DOHH2 (cell line): Measurements from ENCODE around the gene PMPCA.

ENCODE experiments used
- CTCF ChIP-seq: fragments of 200-600 bp; sonication (generic); IDR thresholded peaks from one replicate; pipeline ENCODE4 v1.5.1; 2014; ENCODE audit warnings: antibody characterized with exemption, mild to moderate bottlenecking, low read depth, low read length; ENCODE audit not compliant: poor library complexity, severe bottlenecking
- EZH2phosphoT487 ChIP-seq: fragments of 200-600 bp; sonication (generic); IDR thresholded peaks from 2 replicates; pipeline ENCODE4 v1.6.1; 2017; ENCODE audit warnings: borderline replicate concordance, mild to moderate bottlenecking, antibody characterized with exemption, low read length, moderate library complexity, mixed read lengths

GRCh38 chr9:136379003-136379287 lies 31.5 kb upstream of the PMPCA start:
- TF ChIP-seq CTCF = no peak
- TF ChIP-seq EZH2phosphoT487 = no peak
